Heart left ventricle (tissue), 16 donors: ENCODE measurements around the gene MAST3. TPM values are rescaled to one million over a fixed set of nuclear protein-coding genes. Genes with fewer than 3 reads are reported as not detected.
"Not testable (repeated sequence)": the region's sequence is repeated elsewhere in the genome, so short reads cannot be mapped to it uniquely, and the experiment has no call there.

Experiments used
- ATAC-seq, 4 donors: fragments of 200-7000 bp; cut with Tn5 transposase; one replicate each; pipeline ENCODE4 v1.9.1; 2020 to 2022; ENCODE audit warnings: moderate library complexity in 4 of 4, mild to moderate bottlenecking in 3 of 4, moderate number of reproducible peaks in 1 of 4
- DNase-seq, 5 donors: peaks; one replicate each; pipeline ENCODE4 v3.0.0-alpha.2; 2020
- H3K27ac ChIP-seq, 12 donors: fragments of 200-600 bp; sonication (generic) in 4 of 12; one replicate each; pipeline versions ENCODE4 v1.5.0 to v1.8.0; 2016 to 2022; ENCODE audit warnings: mild to moderate bottlenecking in 2 of 12
- H3K27me3 ChIP-seq, 9 donors: fragments of 200-600 bp; sonication (generic) in 2 of 9; one replicate each; pipeline versions ENCODE4 v1.5.1 to v1.8.0; 2016 to 2022; ENCODE audit warnings: mild to moderate bottlenecking in 3 of 9
- H3K36me3 ChIP-seq, 9 donors: fragments of 200-600 bp; sonication (generic) in 2 of 9; one replicate each; pipeline versions ENCODE4 v1.5.0 to v1.8.0; 2018 to 2022; ENCODE audit warnings: mild to moderate bottlenecking in 2 of 9
- H3K4me1 ChIP-seq, 12 donors: fragments of 200-600 bp; sonication (generic) in 4 of 12; one replicate each; pipeline versions ENCODE4 v1.5.0 to v1.8.0; 2016 to 2022; ENCODE audit warnings: mild to moderate bottlenecking in 3 of 12
- H3K4me3 ChIP-seq, 12 donors: fragments of 200-600 bp; sonication (generic) in 4 of 12; one replicate each; pipeline versions ENCODE4 v1.5.0 to v1.8.0; 2017 to 2022; ENCODE audit warnings: mild to moderate bottlenecking in 9 of 12, moderate library complexity in 4 of 12
- H3K9me3 ChIP-seq, 12 donors: fragments of 200-600 bp; sonication (generic) in 4 of 12; one replicate each; pipeline versions ENCODE4 v1.5.0 to v1.8.0; 2016 to 2022; ENCODE audit warnings: mild to moderate bottlenecking in 1 of 12
- POLR2A ChIP-seq, 2 donors: fragments of 450-650 bp; IDR thresholded peaks; one replicate each; pipeline ENCODE4 v1.6.1; 2017; ENCODE audit warnings: antibody characterized with exemption in 2 of 2, mild to moderate bottlenecking in 2 of 2, moderate library complexity in 2 of 2
- WGBS, 4 donors: extraction: QIAGEN DNeasy Blood & Tissue Kit in 2 of 4; methylation state at CpG; one replicate each; pipeline versions ENCODE4 v1.1.5 to v1.1.7; 2013 to 2018; 5-methylcytosine and 5-hydroxymethylcytosine counted together
- intact Hi-C, 10 donors: fragments of 100-400 bp; cut with DNase I; formaldehyde crosslinking; loops; one replicate each; pipeline versions ENCODE4 v1.11.1 to v1.14.2; 2022
- polyA plus RNA-seq, 2 donors: library from polyadenylated mRNA; stranded (reverse); fragments of 200-250 nt; gene quantifications; one replicate each; pipeline ENCODE4 v1.2.3, GENCODE V29; 2013
- total RNA-seq, 9 donors: library from RNA; depleted of rRNA in 2 of 9; stranded (reverse); fragments of >200 nt in 2 of 9; fragmentation: NEBNext Ultra II Directional in 3 of 9; extraction: Animal tissue kit (Norgen Biotek cat#: 25700) in 3 of 9; gene quantifications; one replicate each; pipeline versions ENCODE4 v1.1.0 to v1.2.4, GENCODE V29; 2016 to 2023
- TF ChIP-seq, protein P1 (sequence below), 12 donors: fragments of 200-600 bp; sonication (generic) in 4 of 12; IDR thresholded peaks; one replicate each; pipeline versions ENCODE4 v1.5.0 to v1.8.0; 2018 to 2022; ENCODE audit warnings: antibody characterized with exemption in 12 of 12, mild to moderate bottlenecking in 5 of 12
- donor health status: ischemic (EF 13 %, LVEDD 7.1; RV severe dilation, severe dysfunction).
- donor health status: healthy with polysubstance abuse.
- donor health status: DM: no; HTN: yes; CAD: no.
- donor health status: DM: no; HTN: no; CAD: no.
- donor health status: ischemic (EF 25% LVEDD 6.9; RV normal size, moderate dysfunction).
- donor health status: ischemic (EF 25% LVEDD 5.7; RV mildly dilated, moderate dysfunction).
- donor health status: healthy.
- donor health status: DM: yes; HTN: yes; CAD: no.
- donor health status: ischemic (EF 35%, LVEDD 5.7; RV mildly dilated, moderate dysfunction).
- donor health status: nonischemic (EF 11% LVEDD 7.7; RV severe dilation, severe dysfunction).
- donor health status: DM: yes; HTN: yes; CAD: no.
- donor health status: PGD.
- donor health status: ischemic (EF 29% LVEDD 5.4; RV normal size, mild dysfunction).
- donor health status: nonischemic (EF 23%, LVEDD 6.1; RV moderate dilation, normal function).

The MAST3 gene
- total and polyA plus RNA-seq, 11 donors = 1.5 to 9.8 (median 4.7) TPM

DNA sequence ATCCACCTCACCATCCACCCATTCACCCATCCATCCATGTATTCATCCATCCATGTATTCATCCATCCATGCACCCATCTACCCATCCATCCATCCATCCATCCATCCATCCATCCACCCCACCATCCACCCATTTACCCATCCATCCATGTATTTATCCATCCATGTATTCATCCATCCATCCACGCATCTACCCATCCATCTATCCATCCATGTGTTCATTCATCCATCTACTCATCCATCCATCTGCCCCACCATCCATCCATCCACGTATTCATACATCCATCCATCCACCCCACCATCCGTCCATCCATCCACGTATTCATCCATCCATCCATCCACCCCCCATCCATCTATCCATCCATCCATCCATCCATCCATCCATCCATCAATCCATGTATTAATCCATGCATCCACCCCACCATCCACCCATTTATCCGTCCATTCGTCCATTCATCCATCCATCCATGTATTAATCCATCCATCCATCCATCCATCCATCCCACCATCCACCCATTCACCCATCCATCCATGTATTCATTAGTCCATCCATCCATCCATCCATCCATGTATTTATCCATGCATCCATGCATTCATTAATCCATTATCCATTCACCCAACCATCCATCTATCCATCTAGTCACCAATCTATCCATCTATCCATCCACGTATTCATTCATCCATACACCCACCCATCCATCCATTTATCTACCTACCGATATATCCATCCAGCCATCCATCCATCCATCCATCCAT, 13.5 kb upstream of the MAST3 start:
- Histone ChIP-seq H3K27ac (no peak overlapping the region), H3K4me3 (no peak overlapping the region), H3K9me3 (no peaks in the 10 kb centered on the region), H3K4me1 (peaks cover 0 to 21% (median 0%) of the 10 kb centered on the region in 12 donors), H3K36me3 (peaks cover 0 to 13% (median 0%) of the 10 kb centered on the region in 9 donors), H3K27me3 (peaks cover 0 to 4% (median 0%) of the 10 kb centered on the region in 9 donors)
- intact Hi-C loops = no loop called here
- DNase-seq (no peak), ATAC-seq (no peak)
- 68 to 77% (median 74%) methylated on average over 8 of the region's 8 CpGs for WGBS, 4 donors
- no peak for TF ChIP-seq POLR2A (IDR thresholded peaks at IDR 0.05)

DNA sequence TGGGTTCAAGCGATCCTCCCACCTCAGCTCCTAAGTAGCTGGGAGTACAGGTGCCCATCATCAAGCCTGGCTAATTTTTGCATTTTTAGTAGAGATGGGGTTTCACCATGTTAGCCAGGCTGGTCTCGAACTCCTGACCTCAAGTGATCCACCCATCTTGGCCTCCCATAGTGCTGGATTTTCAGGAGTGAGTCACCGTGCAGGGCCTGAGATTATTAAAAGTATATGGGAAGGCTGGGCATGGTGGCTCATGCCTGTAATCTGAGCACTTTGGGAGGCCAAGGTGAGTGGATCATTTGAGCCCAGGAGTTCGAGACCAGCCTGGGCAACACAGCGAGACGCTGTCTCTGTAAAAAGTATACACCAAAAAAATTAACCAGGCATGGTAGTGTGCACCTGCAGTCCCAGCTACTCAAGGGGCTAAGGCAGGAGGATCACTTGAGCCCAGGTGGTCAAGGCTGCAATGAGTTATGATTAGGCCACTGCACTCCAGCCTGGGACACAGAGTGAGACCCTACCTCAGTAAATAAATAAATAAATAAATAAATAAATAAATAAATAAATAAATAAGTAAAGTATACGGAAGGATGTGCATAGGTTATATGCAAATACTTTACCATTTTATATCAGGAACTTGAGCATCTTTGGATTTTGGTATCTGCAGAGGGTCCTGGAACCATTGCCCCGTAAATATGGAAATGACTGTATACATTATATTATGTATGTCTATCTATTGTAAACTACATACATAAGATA, 11.7 kb upstream of the MAST3 start:
- peaks cover 0 to 5% (median 0%) of the 10 kb centered on the region in 9 donors for H3K36me3 ChIP-seq

DNA sequence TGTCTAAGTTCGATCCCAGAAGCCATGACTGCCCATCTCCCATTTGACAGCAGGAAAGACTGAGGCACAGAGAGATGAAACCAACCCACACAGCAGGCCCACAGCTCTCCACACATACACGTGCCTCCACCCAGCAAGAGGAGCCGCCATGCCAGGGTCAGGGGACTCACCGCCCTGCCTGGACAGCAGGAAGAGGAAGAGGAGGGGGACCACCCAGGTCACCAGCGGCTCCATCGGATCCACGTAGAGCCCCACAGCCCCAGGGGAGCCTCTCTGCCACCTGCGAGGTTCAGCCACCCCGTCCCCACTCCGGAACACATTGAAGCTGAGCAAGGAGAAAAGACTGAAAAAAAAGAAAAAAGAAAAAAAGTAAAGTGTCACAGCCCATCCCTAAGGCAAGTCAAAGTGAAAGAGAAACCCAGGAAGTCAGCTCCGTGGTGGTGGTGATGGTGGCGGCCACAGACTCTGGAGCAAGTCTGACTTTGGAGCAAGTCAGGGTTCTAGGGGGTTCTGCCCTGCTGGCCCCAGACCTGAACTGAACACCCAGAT, 10.9 kb upstream of the MAST3 start, which contains the start of gene IL12RB1:
Gene IL12RB1, minus strand, starts transcription at position 345 of the 549 bp plus-strand sequence. Its CDS starts 111 bp downstream, at position 234.
- Histone ChIP-seq H3K27me3 (peaks cover 0 to 4% (median 0%) of the 10 kb centered on the region in 9 donors), H3K9me3 (no peaks in the 10 kb centered on the region), H3K36me3 (peaks cover 0 to 5% (median 0%) of the 10 kb centered on the region in 9 donors), H3K4me1 (peaks cover 0 to 45% (median 0%) of the 10 kb centered on the region in 12 donors), H3K27ac (peak within 1 kb of the TSS in 2 of 12 donors; percentile 19 to 89), H3K4me3 (peak within 1 kb of the TSS in 9 of 12 donors; percentile 21 to 68 (median 35))
- WGBS, 4 donors = 33 to 49% (median 46%) methylated on average over 9 to 12 of the region's 12 CpGs
- DNase-seq (no peak), ATAC-seq (peak in 2 of 4 donors; percentile 32 to 39)
- intact Hi-C loops = no loop called here
- TF ChIP-seq POLR2A (IDR thresholded peaks at IDR 0.05) = no peak
- TF ChIP-seq, protein P1, sequence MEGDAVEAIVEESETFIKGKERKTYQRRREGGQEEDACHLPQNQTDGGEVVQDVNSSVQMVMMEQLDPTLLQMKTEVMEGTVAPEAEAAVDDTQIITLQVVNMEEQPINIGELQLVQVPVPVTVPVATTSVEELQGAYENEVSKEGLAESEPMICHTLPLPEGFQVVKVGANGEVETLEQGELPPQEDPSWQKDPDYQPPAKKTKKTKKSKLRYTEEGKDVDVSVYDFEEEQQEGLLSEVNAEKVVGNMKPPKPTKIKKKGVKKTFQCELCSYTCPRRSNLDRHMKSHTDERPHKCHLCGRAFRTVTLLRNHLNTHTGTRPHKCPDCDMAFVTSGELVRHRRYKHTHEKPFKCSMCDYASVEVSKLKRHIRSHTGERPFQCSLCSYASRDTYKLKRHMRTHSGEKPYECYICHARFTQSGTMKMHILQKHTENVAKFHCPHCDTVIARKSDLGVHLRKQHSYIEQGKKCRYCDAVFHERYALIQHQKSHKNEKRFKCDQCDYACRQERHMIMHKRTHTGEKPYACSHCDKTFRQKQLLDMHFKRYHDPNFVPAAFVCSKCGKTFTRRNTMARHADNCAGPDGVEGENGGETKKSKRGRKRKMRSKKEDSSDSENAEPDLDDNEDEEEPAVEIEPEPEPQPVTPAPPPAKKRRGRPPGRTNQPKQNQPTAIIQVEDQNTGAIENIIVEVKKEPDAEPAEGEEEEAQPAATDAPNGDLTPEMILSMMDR (IDR thresholded peaks at IDR 0.05) = no peak

More for the DNA sequence above, 11.7 kb upstream of the MAST3 start:
- Histone ChIP-seq H3K27ac (no peak overlapping the region), H3K9me3 (no peaks in the 10 kb centered on the region), H3K27me3 (peaks cover 0 to 4% (median 0%) of the 10 kb centered on the region in 9 donors), H3K4me3 (peak overlapping the region in 2 of 12 donors; percentile 44 to 68), H3K4me1 (peaks cover 0 to 37% (median 0%) of the 10 kb centered on the region in 12 donors)
- DNase-seq = no peak
- ATAC-seq = no peak
- no peak for TF ChIP-seq POLR2A (IDR thresholded peaks at IDR 0.05)
- TF ChIP-seq, protein P1 (IDR thresholded peaks at IDR 0.05) = no peak
- WGBS, 4 donors = 83 to 90% (median 86%) methylated on average over 8 of the region's 8 CpGs
- intact Hi-C loops = no loop called here

DNA sequence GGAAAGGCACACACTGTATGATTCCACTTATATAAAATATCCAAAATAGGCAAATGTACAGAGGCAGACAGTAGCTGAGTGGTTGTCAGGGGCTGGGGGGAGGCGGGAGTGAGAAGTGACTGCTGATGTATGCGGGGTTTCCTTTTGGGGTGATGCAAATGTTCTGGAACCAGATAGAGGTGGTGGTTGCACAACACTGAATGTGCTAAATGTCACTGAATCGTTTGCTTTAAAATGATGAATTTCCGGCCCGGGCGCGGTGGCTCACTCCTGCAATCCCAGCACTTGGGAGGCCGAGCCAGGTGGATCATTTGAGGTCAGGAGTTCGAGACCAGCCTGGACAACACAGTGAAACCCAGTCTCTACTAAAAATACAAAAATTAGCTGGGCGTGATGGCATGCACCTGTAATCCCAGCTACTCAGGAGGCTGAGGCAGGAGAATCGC, 8.5 kb upstream of the MAST3 start:
- peak in 2 of 5 donors; percentile 33 to 35 for DNase-seq

More for the DNA sequence above, 8.5 kb upstream of the MAST3 start:
- intact Hi-C loops, H3K27me3 ChIP-seq, H3K9me3 ChIP-seq, H3K36me3 ChIP-seq, H3K4me3 ChIP-seq: not testable (repeated sequence)
- 68 to 78% (median 75%) methylated on average over 11 of the region's 11 CpGs for WGBS, 4 donors
- peak in 3 of 4 donors; percentile 12 to 67 (median 38) for ATAC-seq
- H3K27ac ChIP-seq = peak overlapping the region in 3 of 12 donors; percentile 5 to 89 (median 13)
- H3K4me1 ChIP-seq = peaks cover 0 to 48% (median 0%) of the 10 kb centered on the region in 12 donors
